Caco-2 (cell line): ENCODE results near the gene RCOR3. TPM values are rescaled to one million over a fixed set of nuclear protein-coding genes. Genes with fewer than 3 reads are reported as not detected.
"Not testable (repeated sequence)": the region's sequence is repeated elsewhere in the genome, so short reads cannot be mapped to it uniquely, and the experiment has no call there.

Source experiments
- BruUV-seq: library from RNA; stranded (reverse); fragments of 400-500 nt; replicated peaks from 2 replicates; lab custom pipeline; 2021; lab: Mats Ljungman, UMichigan
- CTCF ChIA-PET: fragments of 300-600 bp; sonication (Branson Sonifier 250); formaldehyde crosslinking; loops from one replicate; lab custom pipeline; 2022; ENCODE audit warnings: antibody characterized with exemption; lab: Charles Lee
- POLR2A ChIA-PET: fragments of 300-600 bp; sonication (Branson Sonifier 250); formaldehyde crosslinking; loops from one replicate; lab custom pipeline; 2022; ENCODE audit warnings: antibody characterized with exemption; lab: Charles Lee
- DNase-seq, 2 experiments: peaks; one replicate each; pipeline versions ENCODE4 v3.0.0 to v3.0.0-alpha.2; 2020 to 2022
- H3K27me3 ChIP-seq: replicated peaks from 2 replicates; pipeline ENCODE4 v1.6.0; 2011; ENCODE audit warnings: low read length; ENCODE audit not compliant: control insufficient read depth, insufficient read depth
- H3K36me3 ChIP-seq: 2 replicates; pipeline ENCODE4 v1.5.1; 2011; ENCODE audit warnings: low read length; ENCODE audit not compliant: control insufficient read depth, insufficient read depth
- H3K4me1 ChIP-seq: fragments of 250-450 bp; sonication (Bioruptor Pico); 2 replicates; pipeline ENCODE4 v1.5.1; 2020; ENCODE audit warnings: mild to moderate bottlenecking
- H3K4me3 ChIP-seq: 2 replicates; pipeline ENCODE4 v1.5.1; 2011; ENCODE audit warnings: low read depth, mild to moderate bottlenecking, control low read depth, low read length
- H3K9me3 ChIP-seq: fragments of 250-450 bp; sonication (Bioruptor Pico); 2 replicates; pipeline ENCODE4 v1.5.1; 2020; ENCODE audit warnings: mild to moderate bottlenecking, moderate library complexity
- H3K27ac Mint-ChIP-seq: one replicate; pipeline ENCODE4 v1.8.0; 2022; ENCODE audit warnings: mixed read lengths; ENCODE audit not compliant: unreplicated experiment
- H3K27me3 Mint-ChIP-seq: one replicate; pipeline ENCODE4 v1.8.0; 2022; ENCODE audit warnings: mixed read lengths; ENCODE audit not compliant: insufficient read depth, unreplicated experiment
- H3K36me3 Mint-ChIP-seq: one replicate; pipeline ENCODE4 v1.8.0; 2022; ENCODE audit warnings: mild to moderate bottlenecking, mixed read lengths; ENCODE audit not compliant: insufficient read depth, unreplicated experiment
- H3K4me1 Mint-ChIP-seq: one replicate; pipeline ENCODE4 v1.8.0; 2022; ENCODE audit warnings: low read depth, mixed read lengths; ENCODE audit not compliant: unreplicated experiment
- H3K4me3 Mint-ChIP-seq: one replicate; pipeline ENCODE4 v1.8.0; 2022; ENCODE audit warnings: mild to moderate bottlenecking, moderate library complexity, mixed read lengths; ENCODE audit not compliant: unreplicated experiment
- H3K9me3 Mint-ChIP-seq: one replicate; pipeline ENCODE4 v1.8.0; 2022; ENCODE audit warnings: mixed read lengths; ENCODE audit not compliant: unreplicated experiment
- CTCF ChIP-seq, 2 experiments: fragments of 200-600 bp in 1 of 2; IDR thresholded peaks; 1 replicate in 1 of 2; 2 replicates in 1 of 2; pipeline versions ENCODE4 v1.5.1 to v1.8.0; 2011 to 2022; ENCODE audit warnings: antibody characterized with exemption in 1 of 2, control low read depth in 1 of 2, inconsistent platforms in 1 of 2, low read depth in 1 of 2, low read length in 1 of 2, mild to moderate bottlenecking in 1 of 2, moderate library complexity in 1 of 2; ENCODE audit not compliant: insufficient read depth in 1 of 2, severe bottlenecking in 1 of 2, unreplicated experiment in 1 of 2
- intact Hi-C: fragments of 100-400 bp; cut with micrococcal nuclease; formaldehyde crosslinking; loops from one replicate; pipeline ENCODE4 v1.10.0; 2022; ENCODE audit not compliant: unreplicated experiment
- total RNA-seq: library from RNA; stranded (reverse); gene quantifications from 2 replicates; pipeline ENCODE4 v1.2.3, GENCODE V29; 2022

The RCOR3 gene
- total RNA-seq, 1 experiment from 2014 or later, result 42.3 TPM

GRCh38 chr1:211228573-211229364, 30.4 kb upstream of the RCOR3 start:
- BruUV-seq, H3K4me3 Mint-ChIP-seq, DNase-seq, H3K27me3 Mint-ChIP-seq, H3K9me3 ChIP-seq, CTCF ChIA-PET, H3K27ac Mint-ChIP-seq, H3K36me3 ChIP-seq, H3K4me1 Mint-ChIP-seq, intact Hi-C loops, H3K4me3 ChIP-seq, H3K4me1 ChIP-seq, POLR2A ChIA-PET, H3K9me3 Mint-ChIP-seq, H3K27me3 ChIP-seq, H3K36me3 Mint-ChIP-seq: not testable (repeated sequence)

GRCh38 chr1:211229365-211229759, 29.8 kb upstream of the RCOR3 start:
- H3K4me1 Mint-ChIP-seq, result no peaks in the 10 kb centered on the region
- no peak for DNase-seq
- CTCF ChIA-PET, result no interaction called here
- Histone ChIP-seq H3K36me3 (no peaks in the 10 kb centered on the region), H3K9me3 (no peaks in the 10 kb centered on the region), H3K4me3 (no peak overlapping the region), H3K27me3 (no peaks in the 10 kb centered on the region), H3K4me1 (no peaks in the 10 kb centered on the region)
- POLR2A ChIA-PET, result no interaction called here
- no peak for TF ChIP-seq CTCF (IDR thresholded peaks at IDR 0.05; ENCODE audit: insufficient read depth in 1 of 2, low read depth in 1 of 2, low read length in 1 of 2, severe bottlenecking in 1 of 2, unreplicated experiment in 1 of 2)
- no peaks in the 10 kb centered on the region for H3K27me3 Mint-ChIP-seq
- no peak overlapping the region for H3K27ac Mint-ChIP-seq
- no peak overlapping the region for H3K4me3 Mint-ChIP-seq
- BruUV-seq, result no TSS peak
- H3K9me3 Mint-ChIP-seq, result peaks cover 10% of the 10 kb centered on the region
- H3K36me3 Mint-ChIP-seq, result peaks cover 6% of the 10 kb centered on the region
- intact Hi-C loops, result no loop called here

- CTCF ChIA-PET, result no interaction called here
These were observed 27.3 kb upstream of the RCOR3 start for GRCh38 chr1:211231873-211232272.

More at GRCh38 chr1:211231873-211232272, 27.3 kb upstream of the RCOR3 start:
- H3K9me3 Mint-ChIP-seq, result peaks cover 10% of the 10 kb centered on the region
- Histone ChIP-seq H3K4me3 (no peak overlapping the region), H3K4me1 (0 out of 2 replicates have a peak, but pooled peaks cover 3% of the 10 kb centered on the region), H3K9me3 (no peaks in the 10 kb centered on the region), H3K36me3 (no peaks in the 10 kb centered on the region), H3K27me3 (no peaks in the 10 kb centered on the region)
- no peak for TF ChIP-seq CTCF (IDR thresholded peaks at IDR 0.05; ENCODE audit: insufficient read depth in 1 of 2, low read depth in 1 of 2, low read length in 1 of 2, severe bottlenecking in 1 of 2, unreplicated experiment in 1 of 2)
- no TSS peak for BruUV-seq
- peaks cover 6% of the 10 kb centered on the region for H3K36me3 Mint-ChIP-seq
- no peak for DNase-seq
- H3K27me3 Mint-ChIP-seq, result no peaks in the 10 kb centered on the region
- POLR2A ChIA-PET, result no interaction called here
- no peak overlapping the region for H3K27ac Mint-ChIP-seq
- H3K4me1 Mint-ChIP-seq, result no peaks in the 10 kb centered on the region
- intact Hi-C loops, result no loop called here
- no peak overlapping the region for H3K4me3 Mint-ChIP-seq
